ENCODE measurements around the gene TNFRSF14.

The TNFRSF14 gene

DNA sequence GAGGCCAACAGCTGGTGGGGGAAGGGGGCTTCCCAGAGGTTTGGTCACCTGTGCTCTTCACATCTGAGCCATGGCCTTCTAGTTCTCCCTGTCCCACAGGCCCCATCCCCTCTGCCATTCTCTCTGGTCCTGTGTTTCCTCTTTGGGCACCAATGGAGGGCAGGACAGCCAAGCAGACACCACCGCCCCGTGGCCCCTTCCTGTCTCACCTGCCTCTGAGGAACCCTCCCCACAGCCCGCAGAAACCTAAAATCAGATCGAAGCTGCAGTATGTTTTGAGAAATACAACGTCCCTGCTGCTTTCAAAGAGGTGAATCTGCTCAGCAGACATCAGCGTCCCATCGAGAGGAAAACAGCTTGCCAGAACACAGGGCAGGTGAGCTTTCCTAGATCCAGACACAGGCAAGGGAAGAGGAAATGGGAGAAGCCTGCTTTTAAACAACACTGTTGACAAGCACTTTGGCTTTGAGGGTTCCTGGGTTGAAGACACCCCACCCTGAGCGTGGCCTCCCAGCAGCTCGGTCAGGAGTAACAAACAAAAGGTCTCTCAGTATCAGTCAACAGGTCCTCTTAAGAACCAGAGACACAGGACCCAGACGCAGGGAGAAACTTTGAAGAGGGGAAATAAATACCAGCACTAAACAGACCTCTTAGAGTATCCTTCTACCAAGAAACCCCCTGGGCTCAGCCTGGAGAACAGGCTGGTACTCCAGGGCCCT, 32.1 kb upstream of the TNFRSF14 start:
- DNase-seq: no peak

DNA sequence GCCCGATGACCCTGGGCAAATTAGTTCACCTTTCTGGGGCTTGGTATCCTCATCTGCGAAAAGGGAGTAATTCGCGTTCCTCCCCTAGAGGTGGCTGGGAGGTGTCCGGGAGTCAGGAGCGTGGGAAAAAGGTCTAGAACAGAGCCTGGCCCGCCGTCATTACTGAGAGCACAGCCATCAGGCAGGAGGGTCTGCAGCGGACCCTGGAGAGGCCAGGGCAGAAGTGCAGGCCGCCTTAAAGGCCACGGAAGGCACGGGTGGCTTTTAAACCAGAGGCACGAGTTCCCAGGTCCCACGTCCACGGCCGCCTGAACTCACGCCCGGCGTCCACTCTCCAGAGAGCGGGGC, 30.6 kb upstream of the TNFRSF14 start:
- no peak for DNase-seq

DNA sequence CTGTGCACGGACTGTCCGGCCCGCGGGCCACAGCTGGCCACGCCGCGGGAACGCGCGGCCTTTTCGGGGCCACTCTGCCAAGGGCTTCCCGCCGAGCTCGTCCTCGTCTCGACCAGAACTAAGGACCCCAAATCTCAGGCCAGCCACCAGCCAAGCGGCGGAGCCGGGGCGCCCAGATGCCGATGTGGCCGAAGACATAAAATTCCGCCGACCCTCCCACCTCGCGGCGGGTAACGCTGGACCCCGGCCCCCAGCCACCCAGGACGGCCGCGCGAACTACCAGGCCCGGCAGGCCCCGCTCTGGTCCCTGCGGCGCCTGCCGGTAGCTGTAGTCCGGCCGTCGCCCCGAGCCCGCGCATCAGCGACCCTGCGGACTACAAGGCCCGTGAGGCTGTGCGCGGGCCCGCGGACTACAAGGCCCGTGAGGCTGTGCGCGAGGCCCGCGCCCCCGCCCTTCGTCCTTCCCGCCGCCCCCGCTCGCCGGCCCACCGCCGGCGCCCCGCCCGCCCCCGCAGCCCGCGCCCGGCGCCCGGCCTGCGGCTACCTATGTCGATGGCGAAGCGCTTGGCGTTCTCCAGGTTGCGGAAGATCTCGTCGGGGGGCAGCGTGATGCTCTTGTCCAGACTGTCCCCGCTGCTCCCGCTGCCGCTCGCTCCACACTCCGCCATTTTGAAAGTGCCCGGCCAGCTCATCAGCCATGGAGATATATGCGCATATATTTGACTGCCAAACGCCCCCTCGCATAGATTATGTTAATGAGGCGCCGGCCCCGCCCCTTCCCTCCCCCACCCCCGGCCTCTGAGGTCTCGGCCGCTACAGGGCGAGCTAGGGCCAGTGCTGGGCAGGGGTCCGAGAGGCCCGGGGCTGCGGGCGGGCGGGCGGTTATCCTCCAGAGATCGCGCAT, 30.0 kb upstream of the TNFRSF14 start, which contains the start of gene PANK4:
Gene PANK4, minus strand, starts transcription at position 677 of the 904 bp plus-strand sequence. Its CDS starts 9 bp downstream, at position 668.
- DNase-seq: peak; percentile 84

DNA sequence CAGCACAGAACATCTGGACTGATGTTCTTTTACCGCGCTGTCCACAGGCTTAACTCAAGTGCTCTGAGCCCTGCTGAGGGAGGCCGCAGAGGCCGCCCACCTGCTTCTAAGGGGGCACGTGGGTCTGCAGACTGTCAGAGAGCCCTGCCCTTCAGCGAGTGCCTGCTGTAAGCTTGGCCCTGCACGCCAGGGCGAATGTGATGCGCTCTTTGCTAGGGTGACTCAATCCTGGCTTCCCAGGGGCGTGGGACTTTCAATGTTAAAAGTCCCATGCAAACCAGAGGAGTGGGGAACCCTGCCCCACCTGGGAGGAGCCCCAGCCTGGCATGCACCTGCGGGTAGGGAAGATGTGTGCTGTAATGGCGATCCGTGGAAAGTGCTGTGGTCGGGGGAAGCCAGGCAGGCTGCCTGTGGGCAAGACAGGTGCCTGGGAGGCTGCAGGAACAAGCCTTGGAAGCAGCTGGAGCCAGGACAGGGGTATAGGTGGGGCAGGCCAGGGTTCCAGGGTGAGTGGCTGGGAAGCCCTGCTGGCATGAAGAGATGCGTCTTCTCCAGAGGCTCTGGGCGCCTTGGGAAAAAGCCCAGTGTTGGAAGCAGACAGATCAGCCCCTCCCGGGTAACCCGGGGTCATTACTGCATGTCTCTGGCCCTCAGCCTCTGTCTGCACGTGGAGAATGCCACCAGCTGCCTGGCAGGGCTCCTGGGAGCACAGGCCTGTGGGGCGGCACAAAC, 29.2 kb upstream of the TNFRSF14 start:
- peak; percentile 84 for DNase-seq

DNA sequence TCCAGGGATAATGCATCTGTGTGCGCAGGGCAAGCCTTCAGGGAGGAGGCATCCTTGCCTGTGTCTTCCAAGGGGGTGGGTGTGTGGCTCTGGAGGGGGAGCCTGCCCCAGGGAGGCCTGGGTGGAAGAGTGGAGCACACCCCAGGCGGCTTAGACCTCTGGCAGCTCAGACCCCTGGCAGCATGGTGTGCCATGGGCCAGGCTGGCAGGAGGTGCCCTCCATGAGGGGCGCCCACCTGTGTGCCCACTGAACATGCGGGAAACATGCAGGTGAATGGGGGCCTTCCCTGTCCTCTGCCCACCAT, 28.7 kb upstream of the TNFRSF14 start:
- no peak for DNase-seq

DNA sequence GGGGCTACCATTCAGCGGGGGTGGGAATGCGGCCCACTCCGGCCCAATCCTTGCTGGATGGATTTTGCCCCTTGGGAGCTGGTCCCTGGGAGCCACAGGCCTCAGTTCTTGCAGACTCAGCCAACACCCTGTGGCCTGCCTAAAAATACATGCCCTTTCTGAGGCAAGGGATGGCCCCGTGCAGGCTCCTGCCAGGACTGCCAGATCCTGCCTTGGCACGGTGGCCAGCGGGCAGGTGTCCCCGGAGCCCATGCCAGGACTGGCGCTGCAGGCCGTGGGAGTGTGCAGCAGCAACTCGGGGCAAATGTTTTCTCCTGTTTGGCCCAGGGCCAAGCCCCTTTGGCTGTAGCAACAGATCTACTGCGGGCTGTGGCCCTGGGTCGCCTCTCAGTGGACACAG, 28.2 kb upstream of the TNFRSF14 start:
- DNase-seq: peak; percentile 17

DNA sequence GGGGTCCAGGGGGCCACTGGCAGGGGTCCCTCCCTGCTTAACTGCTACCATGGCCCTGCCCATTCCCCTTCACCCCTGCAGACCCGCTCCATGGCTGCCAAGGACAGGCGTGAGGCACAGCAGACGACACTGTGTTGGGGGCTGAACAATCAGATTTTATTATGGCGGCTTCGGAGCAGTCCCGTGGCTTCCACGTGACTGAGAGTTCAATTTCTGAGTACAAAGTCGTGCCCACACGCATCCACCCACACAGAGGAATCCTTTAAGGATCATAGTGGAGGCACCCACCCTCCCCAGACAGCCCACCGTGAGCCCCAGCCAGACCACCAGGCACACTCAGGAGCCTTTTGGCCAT, 27.6 kb upstream of the TNFRSF14 start:
- no peak for DNase-seq

DNA sequence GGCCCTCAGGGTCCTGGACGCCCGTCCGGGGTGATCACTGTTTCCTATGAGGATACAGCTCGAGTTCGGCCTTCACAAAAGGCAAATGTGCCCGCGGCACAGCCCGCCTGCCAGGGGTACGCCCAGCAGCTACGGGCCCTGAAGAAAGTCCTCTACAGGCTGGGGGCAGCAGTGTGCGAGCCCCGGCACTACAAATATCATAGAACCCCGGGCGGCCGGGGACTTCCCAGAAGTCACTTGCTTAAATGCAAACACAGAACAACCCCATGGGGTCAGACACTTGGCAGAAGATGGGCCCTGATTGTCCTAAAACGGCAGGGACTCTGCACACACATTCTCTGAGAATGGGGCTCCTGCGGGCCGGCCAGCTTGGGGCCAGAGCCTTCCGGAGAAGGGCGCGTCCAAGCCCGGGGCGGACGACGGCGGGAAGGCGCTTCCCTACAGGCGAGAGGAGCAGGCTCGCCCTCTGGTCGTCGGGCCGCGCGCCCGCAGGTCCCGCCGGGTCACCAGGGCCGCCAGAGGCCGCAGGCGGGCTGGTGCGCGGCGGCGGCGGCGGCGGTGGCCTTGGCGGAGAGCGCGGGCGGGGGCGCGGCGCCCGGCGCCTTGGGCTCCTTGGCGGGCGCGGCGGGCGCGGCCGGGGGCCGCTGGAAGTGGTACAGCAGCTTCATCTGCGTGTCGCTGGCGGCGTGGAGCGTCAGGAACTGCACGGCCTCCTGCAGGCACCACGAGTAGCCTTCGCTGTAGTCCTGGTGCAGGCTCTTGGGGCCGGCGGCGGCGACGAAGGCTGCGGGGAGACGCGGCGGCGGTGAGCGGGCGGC, 27.0 kb upstream of the TNFRSF14 start:
- DNase-seq: peak; percentile 27

DNA sequence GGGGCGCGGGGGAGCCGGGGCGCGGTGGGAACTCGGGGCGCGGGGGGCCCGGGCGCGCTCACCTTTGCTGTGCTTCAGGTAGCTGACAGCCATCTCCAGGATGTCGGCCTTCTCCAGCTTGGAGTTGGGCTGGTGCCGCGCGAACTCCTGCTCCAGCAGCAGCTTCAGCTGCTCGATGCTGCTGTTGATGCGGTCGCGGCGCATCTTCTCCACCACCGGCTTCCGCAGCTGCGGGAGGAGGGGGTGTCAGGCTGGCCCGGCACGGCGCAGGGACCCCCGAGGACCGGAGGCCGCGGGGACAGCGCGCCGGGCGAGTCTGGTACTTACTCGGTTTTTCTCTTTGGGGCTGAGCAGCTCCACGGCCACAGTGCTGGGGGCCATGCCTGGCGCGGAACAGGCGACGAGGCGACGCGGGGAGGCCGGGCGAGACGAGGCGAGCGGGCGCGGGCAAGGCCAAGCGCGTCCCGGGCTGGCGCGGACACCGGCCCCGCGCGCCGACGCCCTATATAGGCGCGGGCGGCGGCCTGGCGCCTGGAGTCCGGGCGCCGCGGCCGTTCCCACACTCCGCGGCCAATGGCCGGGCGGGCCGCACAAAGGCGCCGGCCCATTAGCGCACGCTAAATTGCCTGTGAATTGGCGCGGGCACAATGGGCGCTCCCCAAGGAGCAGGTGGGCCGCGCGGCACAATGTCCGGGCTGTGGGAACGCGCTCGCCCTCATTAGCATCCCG, 26.2 kb upstream of the TNFRSF14 start, which contains the start of gene HES5:
Gene HES5, minus strand, starts transcription at position 480 of the 729 bp plus-strand sequence. Its CDS starts 99 bp downstream, at position 381.
- DNase-seq: peak; percentile 73

DNA sequence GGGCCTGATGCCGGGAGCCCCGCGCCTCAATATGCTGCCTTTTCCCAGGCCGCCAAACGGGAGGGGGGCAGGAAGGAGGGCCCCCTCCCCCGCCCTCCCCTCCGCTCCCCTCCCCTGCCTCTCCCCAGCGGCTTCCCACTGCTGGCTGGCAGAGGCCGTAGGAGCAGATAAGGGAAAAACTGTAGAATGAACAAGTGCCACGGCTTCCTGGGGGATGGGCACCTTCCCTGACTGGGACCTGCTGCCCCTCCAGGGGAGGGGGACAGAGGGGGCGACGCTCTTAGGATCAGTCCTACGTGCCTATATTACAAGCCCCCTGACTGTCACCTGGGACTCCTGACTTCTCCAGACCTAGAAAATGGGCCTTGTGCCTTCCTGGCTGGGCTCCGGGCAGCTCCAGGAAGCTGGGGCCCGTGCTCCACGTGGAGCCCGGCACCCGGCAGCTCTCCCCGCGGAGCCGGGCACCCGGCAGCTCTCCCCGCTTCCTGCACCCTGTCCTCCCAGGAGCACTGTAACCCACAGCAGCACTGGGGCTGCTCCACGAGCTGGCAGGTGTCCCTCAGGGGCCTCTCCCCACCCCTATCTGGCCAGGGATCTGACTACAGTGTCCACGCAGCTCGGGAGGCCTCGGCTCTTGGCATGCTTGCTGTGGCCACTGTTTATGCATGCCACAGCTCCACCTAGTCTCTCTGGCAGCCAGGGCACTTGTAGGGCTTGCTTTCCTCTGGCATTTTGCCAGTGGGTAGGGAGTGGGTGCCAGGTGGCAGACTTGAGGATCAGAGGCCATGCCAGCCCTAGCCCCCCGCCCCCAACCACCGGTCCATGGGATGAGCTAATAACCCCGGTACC, 25.4 kb upstream of the TNFRSF14 start:
- peak; percentile 86 for DNase-seq

DNA sequence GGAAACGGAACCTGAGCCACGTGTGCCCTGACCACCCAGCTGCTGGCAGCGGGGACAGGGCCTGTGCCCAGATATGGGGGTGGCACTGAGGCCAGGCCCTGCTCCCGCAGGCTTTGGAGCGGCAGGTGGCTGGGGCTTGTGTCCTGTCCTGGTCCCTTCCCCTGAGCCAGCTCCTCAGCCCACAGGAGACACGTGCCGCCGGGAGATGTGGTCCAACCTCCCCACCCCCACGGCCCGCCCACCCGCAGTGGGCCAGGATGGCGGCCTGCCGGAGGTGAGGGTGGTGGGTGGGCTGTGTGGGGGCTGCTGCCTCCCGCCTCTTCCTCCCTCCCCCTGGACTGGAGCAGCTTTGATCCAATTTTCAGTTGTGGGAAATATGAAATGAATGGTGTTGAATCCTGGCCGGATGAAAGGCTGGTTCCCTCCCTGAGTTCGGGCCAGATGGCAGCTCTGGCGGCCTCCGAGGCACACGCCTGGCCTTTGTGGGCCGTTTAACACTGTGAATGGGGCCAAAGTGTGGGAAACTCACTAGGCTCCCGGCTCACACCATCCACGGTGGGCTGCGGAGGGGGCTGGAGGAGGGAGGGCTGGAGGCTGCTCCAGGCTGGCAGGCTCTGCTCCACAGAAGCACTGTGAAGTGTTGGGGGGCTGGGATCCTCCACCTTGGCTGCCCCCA, 23.5 kb upstream of the TNFRSF14 start:
- no peak for DNase-seq

DNA sequence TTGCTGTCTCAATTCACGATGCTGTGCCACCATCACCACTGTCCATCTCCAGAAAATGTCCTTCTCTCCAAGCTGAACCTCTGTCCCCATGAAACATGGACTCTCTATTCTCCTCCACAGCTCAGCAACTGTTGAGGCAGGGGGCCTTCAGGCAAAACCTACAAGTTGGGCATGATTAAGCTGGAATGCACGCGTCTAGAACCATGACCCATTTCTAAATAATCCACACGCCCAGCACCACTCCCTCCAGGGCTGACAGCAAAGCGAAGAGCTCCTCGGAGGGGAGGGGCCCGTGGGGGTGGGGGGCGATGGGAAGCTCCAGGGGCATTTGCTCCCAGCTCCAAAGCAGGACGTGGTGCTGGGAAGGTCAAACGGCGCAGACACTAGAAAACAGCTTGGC, 22.8 kb upstream of the TNFRSF14 start:
- no peak for DNase-seq

DNA sequence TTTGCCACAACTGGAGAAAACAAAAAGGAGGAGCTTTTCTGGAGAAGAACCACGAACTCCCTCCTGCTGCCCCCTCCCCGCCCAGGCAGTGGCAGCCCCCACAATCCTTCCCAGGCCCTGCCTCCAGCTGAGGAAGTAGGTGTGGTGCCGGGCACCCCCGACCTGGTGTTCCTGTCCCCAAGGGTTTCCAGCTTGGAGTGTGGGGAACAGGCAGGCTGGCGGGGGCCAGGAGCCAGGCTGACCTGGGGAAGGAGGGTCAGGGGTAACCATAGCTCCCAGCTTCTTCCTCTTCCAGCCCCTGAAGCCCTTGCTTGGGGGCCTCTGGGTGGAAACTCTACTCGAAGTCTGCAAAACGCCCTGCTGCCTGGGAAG, 21.9 kb upstream of the TNFRSF14 start:
- DNase-seq: no peak

DNA sequence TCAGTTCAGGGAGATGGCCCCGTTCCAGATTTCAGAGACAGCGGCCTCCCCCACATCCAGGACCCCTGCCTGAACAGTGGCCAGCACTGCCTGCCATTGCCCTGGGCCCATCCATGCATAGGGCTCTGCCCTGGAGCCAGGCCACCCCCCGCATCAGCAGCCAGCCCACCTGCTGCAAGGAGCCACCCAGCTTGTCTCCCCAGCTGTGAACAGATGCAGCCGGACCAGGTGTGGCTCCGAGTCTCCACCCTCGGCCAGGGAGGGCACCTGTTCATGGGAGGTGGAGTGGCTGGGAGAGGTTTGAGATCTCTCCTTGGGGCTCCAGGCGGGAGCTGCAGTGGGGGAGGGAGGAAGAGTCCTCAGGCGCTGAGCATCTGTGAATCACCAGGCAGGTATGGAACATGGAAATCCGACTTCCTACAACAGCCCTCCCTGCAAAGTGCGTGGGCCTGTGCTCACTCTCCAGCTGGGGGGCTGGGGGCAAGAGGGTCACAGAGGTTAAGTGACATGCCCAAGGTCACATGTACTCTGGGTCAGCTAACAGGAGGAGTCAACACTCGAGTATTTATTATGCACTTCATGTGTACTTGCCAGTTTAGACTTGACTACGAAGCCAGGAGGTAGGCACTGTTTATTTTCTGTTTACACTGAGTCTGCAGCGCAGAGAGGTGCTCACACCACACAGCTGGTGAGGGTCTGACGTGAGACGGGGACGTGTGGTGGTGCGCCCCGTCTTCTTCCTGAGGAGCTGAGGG, 21.3 kb upstream of the TNFRSF14 start:
- peak; percentile 96 for DNase-seq

DNA sequence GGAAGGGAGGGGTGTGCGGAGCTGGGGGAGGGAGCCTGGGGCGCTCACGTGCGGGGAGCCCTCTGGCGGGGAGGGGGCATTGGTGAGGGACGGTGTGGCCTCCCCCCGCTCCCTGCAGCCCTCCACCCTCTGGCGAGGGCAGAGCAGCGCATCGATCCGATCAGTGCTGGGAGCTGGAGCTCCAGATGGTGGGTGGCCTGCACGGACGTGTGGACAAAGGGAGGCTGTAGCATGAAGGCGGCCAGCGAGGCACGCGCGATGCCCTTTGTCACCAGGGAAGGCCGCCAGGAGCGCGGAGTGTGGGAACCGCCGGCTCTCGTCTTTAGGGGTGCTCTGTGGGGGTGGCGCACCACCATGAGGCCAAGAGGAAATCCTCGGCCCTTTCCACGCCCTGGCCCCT, 20.7 kb upstream of the TNFRSF14 start:
- DNase-seq: no peak

DNA sequence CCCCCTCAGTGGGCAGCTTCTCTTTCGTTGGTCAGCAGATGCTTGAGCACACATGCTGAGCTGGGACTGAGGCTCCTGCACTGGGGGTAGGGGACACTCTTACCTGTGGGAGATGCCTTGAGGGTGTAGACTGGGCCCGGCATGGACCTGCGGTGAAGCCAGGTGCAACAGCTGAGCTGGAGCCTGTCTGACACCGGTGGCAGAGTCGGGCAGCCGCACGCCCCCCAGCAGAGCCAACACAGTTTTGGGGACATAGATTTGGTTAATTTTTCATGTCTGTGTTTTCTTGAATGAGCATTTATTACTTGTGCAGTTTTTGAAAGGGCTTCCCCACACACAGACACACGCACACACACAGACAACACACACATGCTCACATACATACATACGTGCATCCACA, 20.2 kb upstream of the TNFRSF14 start:
- no peak for DNase-seq

DNA sequence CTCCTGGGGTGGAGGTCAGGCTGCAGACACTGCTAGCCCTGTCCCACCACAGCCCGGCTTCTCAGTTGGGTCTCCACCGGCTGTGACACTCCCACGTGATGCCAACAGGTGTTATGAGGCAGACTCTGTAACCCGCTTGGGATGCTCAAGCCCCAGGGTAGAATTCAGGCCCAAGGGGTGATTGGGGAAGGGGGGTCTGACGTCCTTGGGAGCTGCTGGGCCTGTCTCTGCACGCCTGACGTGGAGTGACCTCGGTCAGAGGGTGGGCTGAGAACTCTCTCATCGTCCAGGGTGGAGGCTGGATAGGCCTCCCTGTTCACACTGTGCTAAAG, 18.4 kb upstream of the TNFRSF14 start:
- no peak for DNase-seq

DNA sequence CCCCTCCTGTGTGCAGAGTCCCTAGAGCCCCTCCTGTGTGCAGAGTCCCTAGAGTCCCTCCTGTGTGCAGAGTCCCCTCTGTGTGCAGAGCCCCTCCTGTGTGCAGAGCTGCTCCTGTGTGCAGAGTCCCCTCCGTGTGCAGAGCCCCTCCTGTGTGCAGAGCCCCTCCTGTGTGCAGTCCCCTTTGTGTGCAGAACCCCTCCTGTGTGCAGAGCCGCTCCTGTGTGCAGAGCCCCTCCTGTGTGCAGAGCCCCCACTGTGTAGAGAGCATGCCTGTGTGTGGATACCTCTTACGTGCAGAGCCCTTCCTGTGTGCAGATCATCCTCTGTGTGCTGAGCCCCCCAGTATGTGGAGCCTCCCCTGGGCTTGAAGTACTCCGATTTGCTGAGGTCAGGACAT, 17.8 kb upstream of the TNFRSF14 start:
- DNase-seq: no peak

DNA sequence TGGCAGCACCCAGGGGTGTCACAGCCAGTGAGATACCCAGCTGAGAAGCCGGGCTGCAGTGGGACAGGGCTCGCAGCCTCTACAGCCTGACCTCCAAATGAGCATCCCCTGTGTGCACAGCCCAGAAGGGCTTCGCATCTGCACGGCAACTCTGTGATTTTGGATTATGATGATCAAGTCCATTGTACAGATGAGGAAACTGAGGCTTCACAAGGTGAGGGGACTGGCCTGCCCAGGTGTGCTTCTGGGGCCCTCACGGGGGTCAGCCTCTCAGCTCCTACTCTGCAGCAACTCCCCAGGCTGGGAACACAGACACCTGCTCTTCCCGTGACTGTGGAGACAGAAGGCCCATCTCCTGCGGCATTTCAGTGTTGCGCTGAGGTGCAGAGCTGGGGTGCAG, 17.3 kb upstream of the TNFRSF14 start:
- no peak for DNase-seq

DNA sequence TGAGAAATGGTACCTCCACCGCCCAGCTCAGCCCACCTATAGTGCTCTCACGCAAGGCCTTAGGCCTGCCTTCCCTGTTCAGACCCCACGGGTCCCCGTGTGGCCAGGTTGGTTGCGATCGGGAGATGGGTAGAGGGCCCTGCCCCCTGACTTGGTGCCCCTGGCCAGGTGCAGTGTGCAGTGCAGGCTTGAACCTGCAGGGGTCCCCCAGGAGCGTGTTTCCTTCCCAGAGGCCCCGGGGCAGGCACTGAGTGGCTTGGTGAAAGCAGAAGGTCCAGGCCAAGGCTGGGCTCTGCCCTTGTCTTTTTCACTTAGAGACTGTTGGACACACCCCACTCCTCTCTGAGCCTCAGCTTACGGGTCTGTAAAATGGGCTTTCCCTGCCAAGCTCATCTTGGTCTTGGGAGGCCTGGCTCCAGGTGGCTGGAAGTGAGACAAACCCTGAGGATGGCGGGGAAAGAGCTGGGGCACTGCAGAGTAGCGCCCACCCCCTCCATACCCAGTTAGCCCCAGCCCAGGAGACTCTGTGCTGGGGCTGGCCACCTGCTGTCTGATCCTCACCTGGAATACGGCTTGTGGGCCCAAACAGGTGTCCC, 16.8 kb upstream of the TNFRSF14 start:
- DNase-seq: no peak
